SK-N-SH treated with all-trans-retinoic acid at 6 μM for 48 hours (cell line): ENCODE data around the gene DENND1A.
"Not testable (repeated sequence)": the region's sequence is repeated elsewhere in the genome, so short reads cannot be mapped to it uniquely, and the experiment has no call there.

Experiments
- CREB5 ChIP-seq: fragments of 250-450 bp; sonication (Bioruptor Pico); IDR thresholded peaks from 2 replicates; pipeline ENCODE4 v1.5.1; 2020; ENCODE audit warnings: low read depth, mild to moderate bottlenecking, moderate library complexity
- ISL1 ChIP-seq: fragments of 250-450 bp; sonication (Bioruptor Pico); IDR thresholded peaks from 2 replicates; pipeline ENCODE4 v2.1.2; 2022; ENCODE audit warnings: mild to moderate bottlenecking, moderate library complexity
- SNAI2 ChIP-seq: fragments of 250-450 bp; sonication (Bioruptor Pico); IDR thresholded peaks from 2 replicates; pipeline ENCODE4 v1.5.0; 2020; ENCODE audit warnings: mild to moderate bottlenecking, moderate library complexity
- TCF4 ChIP-seq: fragments of 250-450 bp; sonication (Bioruptor Pico); IDR thresholded peaks from 2 replicates; pipeline ENCODE4 v1.8.0; 2021; ENCODE audit warnings: mild to moderate bottlenecking, moderate library complexity, borderline replicate concordance
- ZC3H10 ChIP-seq: fragments of 250-450 bp; sonication (Bioruptor Pico); IDR thresholded peaks from 2 replicates; pipeline ENCODE4 v1.5.1; 2021; ENCODE audit warnings: mild to moderate bottlenecking, moderate library complexity
- ZFP3 ChIP-seq: fragments of 250-450 bp; sonication (Bioruptor Pico); IDR thresholded peaks from 2 replicates; pipeline ENCODE4 v1.5.0; 2020; ENCODE audit warnings: mild to moderate bottlenecking, moderate library complexity
- ZFP30 ChIP-seq: fragments of 450-650 bp; formaldehyde crosslinking; IDR thresholded peaks from 2 replicates; pipeline ENCODE4 v1.5.0; 2022; ENCODE audit warnings: mild to moderate bottlenecking, moderate library complexity

DNA sequence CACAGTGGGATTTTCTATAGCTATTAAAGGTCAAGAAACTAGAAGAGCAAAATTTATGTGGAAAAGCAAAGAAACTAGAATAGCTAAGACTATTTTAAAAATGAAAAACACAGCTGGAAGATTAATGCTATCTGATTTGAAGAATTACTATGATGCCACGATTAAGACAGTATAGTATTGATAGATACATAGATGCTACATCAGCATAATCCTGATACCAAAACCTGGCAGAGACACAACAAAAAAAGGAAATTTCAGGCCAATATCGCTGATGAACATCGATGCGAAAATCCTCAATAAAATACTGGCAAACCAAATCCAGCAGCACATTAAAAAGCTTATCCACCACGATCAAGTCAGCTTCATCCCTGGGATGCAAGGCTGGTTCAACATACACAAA is 201.4 kb downstream of the DENND1A start:
- TF ChIP-seq ISL1; SNAI2 (CRISPR knock-in tag); ZC3H10 (CRISPR knock-in tag); TCF4; ZFP30; CREB5 (CRISPR knock-in tag); ZFP3 (CRISPR knock-in tag): not testable (repeated sequence)
